Body of pancreas (tissue), 4 donors: Measurements from ENCODE around the gene SPAST.

ENCODE experiments used
- POLR2A ChIP-seq, 3 donors: fragments of 450-650 bp; IDR thresholded peaks; one replicate each; pipeline ENCODE4 v1.6.1; 2016; ENCODE audit warnings: antibody characterized with exemption in 3 of 3, mild to moderate bottlenecking in 2 of 3
- TF ChIP-seq, protein P1 (sequence below), 7 experiments: fragments of 450-650 bp in 4 of 7; fragments of 200-600 bp in 3 of 7; sonication (generic) in 3 of 7; IDR thresholded peaks; one replicate each; pipeline ENCODE4 v1.5.1; 2016 to 2019; ENCODE audit warnings: antibody characterized with exemption in 7 of 7

DNA sequence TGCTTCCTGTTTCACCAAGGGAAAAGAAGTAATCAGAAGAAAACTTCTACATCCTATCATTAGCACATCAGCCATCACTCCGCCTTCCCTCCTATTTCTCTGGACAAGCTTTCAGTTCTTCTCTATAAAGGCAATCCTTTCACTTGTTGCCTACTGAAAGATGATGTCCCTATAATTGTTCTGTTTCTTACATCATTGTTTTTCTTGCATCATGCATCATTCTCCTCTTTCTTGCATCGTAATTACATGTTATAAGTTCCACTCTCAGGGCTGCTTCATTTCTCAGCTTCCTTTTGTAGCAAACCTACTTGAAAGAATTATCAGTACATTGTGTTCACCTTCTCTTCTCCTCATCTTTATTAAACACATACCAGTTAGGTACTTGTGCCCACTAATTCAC is 109.5 kb downstream of the SPAST start:
- TF ChIP-seq, protein P1, sequence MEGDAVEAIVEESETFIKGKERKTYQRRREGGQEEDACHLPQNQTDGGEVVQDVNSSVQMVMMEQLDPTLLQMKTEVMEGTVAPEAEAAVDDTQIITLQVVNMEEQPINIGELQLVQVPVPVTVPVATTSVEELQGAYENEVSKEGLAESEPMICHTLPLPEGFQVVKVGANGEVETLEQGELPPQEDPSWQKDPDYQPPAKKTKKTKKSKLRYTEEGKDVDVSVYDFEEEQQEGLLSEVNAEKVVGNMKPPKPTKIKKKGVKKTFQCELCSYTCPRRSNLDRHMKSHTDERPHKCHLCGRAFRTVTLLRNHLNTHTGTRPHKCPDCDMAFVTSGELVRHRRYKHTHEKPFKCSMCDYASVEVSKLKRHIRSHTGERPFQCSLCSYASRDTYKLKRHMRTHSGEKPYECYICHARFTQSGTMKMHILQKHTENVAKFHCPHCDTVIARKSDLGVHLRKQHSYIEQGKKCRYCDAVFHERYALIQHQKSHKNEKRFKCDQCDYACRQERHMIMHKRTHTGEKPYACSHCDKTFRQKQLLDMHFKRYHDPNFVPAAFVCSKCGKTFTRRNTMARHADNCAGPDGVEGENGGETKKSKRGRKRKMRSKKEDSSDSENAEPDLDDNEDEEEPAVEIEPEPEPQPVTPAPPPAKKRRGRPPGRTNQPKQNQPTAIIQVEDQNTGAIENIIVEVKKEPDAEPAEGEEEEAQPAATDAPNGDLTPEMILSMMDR (IDR thresholded peaks at IDR 0.05): no peak
- no peak for TF ChIP-seq POLR2A (IDR thresholded peaks at IDR 0.05)
